GM18499 (cell line): Measurements from ENCODE around the gene FGD6.
"Not testable (repeated sequence)": the region's sequence is repeated elsewhere in the genome, so short reads cannot be mapped to it uniquely, and the experiment has no call there.

Experiments used
- ATAC-seq: cut with Tn5 transposase; IDR thresholded peaks from one replicate; pipeline ENCODE4 v1.9.1; 2021; ENCODE audit warnings: moderate number of reproducible peaks; ENCODE audit not compliant: insufficient read depth, unreplicated experiment

The FGD6 gene

DNA sequence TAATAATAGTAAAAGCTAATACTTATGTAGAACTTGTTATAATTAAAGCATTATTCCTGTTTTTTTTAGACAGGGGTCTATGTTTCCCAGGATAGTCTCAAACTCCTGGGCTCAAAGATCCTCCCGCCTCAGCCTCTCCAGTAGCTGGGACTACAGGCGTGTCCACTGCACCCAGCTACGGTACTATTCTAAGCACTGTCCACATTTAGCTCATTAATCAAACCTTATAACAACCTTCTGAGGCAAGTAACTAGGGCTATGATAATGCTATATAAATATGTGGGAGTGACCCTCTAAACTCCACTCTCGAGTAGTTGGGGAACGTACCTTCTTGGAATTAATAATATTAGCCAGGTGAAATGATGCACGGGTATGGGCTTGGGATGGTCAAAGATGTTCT, 83.2 kb downstream of the FGD6 start:
- no peak for ATAC-seq

DNA sequence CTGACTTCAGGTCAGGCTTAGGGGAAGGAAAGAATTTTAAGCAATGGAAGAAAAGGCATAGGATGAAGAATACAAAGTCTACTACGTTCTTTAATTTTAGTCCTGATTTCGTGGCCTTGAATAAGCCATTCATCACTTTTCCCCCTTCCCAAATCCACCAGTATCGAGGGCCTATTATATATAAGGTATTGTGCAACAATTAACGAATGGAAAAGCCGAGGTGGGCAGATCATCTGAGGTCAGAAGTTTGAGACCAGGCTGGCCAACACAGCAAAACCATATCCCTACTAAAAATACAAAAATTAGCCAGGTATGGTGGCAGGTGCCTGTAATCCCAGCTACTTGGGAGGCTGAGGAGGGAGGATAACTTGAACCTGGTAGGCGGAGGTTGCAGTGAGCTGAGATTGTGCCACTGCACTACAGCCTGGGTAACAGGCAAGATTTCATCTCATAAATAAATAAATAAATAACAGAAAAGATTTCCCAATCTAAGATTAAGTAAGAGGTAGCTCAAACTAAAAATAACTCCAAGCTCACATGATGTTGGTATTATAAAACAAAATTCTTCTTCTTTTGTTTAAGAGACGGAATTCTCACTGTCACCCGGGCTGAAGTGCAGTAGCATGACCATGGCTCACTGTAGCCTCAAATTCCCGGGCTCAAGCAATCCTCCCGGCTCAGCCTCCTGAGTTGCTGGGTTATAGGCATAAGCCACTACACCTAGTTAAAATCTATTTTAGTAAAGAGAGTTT, 85.5 kb downstream of the FGD6 start:
- ATAC-seq, result no peak

DNA sequence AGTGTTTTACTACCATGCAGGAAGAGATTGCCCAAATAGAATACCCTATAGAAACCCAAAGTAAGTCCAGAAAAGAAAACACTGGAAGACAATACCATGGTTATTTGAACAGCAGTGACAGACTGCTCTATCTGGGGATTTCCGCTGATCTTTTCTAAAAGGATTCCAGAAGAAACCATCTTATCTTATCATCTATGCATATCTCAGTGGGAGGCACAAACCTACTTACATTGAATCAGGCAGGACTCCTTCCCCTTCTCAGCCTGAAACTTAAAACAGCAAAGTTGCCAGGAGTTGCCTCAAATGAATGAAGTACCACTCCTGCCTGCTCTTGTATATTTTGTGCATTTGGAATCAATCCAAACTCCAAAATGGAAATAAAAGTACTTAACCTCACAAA, 87.2 kb downstream of the FGD6 start:
- no peak for ATAC-seq

DNA sequence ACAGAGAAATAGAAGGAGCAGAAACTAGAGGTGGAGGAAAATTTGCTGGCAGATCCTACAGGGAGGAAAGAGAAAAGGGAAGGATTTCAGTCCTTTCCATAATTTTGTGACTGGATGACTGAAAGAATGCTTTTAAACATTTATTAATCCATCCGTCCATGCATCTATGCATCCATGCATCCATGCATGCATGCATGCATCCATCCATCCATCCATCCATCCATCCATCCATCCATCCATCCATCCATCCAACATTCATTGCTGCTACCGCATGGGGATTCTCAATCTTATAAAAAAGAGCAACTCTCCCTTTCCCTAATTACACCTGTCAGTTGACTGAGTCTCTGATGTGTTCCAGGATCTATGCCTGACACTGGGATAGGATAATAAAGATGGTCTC, 88.2 kb downstream of the FGD6 start:
- ATAC-seq, result no peak

DNA sequence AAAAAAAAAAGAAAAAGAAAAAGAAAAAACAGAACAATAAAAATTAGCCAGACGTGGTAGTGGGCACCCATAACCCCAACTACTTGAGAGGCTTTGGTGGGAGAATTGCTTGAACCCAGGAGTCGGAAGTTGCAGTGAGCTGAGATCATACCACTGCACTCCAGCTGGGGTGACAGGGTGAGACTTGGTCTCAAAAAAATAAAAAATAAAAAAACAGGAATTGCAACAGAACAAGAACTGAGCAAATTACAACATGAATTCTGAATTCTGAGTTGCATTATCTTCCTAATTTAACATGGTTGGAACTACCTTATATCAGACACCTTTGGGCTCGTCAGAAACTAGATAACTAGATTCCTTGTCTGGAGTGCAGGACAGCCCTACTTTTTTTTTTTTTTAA, 90.5 kb downstream of the FGD6 start:
- ATAC-seq, result no peak

DNA sequence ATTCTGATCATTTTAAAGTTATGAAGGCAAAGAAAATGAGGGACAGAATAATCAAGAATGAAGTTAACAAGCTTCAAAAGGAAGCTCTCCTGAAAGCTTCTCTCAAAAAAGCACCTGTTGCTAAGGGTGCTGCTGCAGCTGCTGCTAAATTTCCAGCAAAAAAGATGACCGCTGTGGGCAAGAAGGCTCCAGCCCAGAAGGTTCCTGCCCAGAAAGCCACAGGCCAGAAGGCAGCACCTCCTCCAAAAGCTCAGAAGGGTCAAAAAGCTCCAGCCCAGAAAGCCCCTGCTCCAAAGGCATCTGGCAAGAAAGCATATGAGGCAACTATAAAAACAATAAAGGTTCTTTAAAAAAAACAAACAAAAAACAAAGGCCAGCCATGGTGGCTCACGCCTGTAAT, 91.2 kb downstream of the FGD6 start:
- ATAC-seq, result no peak

DNA sequence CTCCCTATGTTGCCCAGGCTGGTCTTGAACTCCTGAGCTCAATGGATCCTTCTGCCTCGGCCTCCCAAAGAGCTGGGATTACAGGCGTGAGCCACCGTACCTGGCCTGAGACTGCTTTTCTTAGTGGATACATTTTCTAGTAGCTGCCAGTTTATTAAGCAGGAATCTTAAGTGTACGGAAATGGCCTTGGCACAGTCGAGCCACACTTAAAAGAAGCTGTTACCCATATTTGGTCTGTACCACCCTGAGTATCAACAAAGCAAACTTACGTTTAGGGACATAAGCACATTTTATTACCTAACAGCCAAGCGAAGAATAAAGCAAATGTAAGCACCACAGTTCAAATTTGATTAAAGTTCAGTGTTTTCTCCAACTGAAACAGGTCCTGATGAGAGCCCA, 93.2 kb downstream of the FGD6 start:
- ATAC-seq, result no peak

DNA sequence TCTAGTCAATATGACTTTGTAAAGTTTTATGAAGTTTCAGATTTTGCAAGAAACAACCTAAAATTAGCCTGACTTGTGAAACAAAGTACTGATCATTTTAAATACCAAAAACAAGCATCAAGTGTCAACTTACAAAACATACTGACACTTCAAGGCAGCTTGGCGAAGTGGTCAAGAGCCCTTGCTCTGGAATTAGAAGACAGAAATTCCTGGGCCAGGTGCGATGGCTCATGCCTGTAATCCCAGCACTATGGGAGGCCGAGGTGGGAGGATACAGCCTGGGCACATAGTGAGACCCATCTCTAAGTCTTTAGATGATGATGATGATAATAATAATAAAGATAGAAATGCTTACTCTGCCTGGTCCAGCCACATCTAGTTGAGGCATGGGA, 98.5 kb downstream of the FGD6 start:
- ATAC-seq, result no peak

DNA sequence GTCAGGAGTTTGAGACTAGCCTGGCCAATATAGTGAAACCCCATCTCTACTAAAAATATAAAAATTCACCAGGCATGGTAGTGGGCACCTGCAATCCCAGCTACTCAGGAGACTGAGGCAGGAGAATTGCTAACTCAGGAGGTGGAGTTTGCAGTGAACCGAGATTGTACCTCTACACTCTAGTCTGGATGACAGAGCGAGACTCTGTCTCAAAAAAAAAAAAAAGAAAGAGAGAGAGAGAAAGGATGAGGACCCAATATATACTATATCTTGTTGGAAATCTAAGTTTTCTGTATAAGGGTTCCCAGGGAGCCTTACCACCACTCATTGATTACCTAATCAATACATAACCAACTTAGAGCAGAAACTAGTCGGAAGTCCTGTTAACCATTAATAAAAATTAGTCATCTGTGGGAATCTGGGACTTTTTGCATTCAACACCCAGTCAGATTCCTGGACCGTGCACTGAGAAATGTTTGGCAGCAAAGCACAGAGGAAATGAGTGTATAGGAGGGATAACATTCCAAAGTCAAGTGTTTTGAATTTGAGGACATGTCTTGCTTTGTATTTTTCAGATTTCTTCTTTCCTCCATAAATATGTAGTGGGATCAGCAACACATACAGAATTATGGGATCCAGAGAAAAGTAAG, 99.0 kb downstream of the FGD6 start:
- ATAC-seq, result no peak

DNA sequence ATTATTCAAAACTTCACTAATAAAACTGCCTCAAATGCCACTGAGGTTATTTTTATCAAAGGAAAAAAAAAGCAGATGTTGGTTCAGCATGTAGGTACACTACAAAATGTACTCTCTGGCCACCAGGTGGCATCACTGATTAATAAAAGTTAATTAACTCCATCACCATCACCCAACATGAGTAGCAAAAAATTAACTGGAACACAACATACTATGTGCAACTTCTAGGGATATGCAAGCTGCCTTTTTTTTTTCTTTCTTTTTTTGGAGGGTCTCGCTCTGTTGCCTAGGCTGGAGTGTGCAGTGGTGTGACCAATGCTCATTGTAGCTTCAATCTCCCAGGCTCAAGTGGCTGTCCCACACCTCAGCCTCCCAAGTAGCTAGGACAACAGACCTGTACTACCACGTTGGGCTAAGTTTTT, 100.1 kb downstream of the FGD6 start:
- peak; percentile 56 for ATAC-seq

DNA sequence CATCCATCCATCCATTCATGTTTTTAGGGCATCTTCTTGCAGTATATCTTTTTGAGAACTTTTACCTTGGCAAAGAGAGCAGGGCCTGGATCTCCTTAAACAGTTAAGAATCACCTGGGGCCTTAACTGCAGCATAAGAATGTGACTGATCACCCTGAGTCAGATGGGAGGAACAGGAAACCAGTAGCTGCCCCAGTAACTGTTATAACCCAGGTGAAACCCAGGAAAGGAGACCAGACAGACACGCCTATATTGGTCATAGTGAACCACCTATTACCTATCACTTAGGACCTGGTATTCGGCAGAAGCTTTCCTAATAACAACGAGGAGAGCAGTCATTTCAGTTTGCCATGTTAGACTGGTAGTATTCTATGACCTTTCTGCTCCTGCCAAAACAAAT, 100.5 kb downstream of the FGD6 start:
- peak; percentile 30 for ATAC-seq

DNA sequence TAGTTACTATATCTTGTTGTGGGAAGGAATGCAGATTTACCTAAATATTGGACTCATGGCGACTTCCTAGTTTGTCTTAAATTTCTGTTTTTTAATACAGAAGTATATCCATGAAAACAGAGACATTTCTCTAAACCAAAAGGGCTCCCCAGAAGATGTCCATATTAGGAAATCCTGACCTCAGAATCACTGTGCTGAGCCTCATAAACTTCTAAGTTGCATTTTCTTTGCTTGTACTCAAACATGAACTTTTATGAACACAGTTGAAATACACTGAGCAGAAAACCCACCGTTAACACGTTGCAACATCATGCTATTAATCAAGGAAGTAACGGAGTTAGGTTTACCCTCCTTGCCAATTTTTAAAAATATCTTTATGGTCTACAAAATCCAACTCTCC, 100.9 kb downstream of the FGD6 start:
- no peak for ATAC-seq

DNA sequence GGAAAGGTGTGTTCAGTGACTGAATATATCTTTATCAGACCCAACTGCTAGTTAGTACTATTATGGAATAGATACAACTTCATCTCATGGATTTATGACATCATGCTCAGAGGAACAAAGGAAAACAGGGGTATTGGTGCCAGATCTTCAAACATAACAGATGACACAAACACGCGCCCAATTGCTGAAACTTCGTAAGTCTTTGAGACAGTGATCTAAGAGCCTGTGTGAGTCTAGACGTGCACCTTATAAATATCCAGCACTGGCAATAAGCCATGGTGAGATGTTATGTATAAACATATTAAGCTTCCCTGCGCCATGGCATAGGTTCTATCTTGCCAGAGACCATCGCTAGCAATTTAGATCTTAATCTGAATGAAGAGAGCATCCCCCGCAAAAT, 101.6 kb downstream of the FGD6 start:
- ATAC-seq, result no peak

DNA sequence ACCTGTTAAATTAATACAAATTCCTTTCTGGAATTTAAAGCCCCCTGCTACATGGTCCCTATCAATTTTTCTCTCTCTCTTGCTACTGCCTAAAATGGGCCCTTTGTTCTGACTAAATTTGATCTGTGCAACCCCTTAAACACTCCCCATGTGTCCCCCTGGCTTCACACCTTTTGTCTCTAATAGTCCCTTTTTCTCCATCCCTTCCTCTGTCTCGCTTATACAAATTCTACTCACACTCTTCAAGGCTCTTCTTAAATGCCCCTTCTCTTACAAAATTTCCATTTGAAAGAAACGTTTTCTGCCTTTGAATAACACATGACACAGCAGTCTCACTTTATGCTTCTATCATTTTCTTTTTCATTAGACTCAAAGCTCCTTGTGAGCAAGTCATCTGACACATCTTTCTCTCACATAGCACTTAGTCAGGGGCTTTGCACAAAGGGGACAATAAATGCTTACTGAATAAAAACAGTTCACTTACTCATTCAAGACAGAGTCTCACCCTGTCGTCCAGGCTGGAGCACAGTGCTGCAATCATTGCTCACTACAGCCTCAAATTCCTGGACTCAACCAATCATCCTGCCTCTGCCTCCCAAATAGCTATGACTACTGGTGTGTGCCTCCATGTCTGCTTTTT, 102.4 kb downstream of the FGD6 start:
- no peak for ATAC-seq

DNA sequence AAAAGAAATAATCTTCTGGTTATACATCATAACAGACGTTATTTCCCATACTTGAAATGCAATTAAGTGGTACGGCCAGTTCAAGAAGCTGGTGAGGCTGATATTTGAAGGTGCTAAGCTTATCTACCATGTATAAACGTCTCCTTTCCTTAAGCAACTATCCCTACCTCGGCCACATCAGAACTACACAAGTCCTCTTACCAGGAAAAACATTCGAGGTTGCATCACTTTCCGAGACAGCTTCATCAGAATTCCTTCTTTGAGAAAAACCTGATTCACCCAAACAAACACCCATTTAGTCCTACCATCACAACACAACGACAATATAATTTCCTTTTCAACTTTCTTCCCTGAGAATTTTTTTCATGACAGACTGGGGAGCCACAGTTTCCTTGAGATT, 109.9 kb downstream of the FGD6 start:
- no peak for ATAC-seq

DNA sequence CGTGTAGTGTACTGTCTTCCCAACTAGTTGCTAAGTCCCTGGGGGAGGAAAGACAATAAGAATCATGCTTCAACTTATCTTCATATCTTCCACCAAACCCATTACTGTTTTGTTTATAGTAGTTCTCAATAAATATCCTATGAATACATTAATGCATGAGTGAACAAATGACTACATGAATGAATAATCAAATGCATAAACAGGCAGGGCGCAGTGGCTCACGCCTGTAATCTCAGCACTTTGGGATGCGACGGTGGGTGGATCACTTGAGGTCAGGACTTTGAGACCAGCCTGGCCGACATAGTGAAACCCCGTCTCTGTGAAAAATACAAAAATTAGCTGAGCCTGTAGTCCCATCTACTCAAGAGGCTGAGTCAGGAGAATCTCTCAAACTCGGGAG, 111.7 kb downstream of the FGD6 start:
- ATAC-seq, result no peak

DNA sequence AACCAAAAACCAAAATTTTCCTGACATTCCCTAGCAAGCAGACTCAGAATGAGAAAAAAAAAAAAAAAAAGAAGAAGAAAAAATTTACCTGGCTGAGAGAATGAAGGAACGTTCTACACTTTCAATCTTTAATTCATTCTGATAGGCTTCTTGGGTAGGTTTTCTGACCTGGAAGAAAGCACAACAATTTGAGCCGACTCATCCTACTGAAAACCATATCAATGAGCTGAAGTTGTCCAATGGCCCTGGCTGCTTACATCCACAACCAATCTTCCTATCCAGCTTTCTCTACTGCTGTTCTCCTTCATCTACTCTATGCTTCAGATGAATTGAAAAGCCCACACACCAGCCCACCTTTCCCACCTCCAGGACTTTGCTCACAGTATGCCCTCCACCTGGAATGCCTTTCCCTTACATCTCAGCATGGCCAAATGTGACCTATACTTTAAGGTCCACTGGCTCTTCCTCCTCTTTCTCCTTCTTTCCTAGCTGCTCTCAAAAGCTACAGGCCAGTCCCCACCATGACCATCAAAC, 112.3 kb downstream of the FGD6 start:
- ATAC-seq, result no peak

DNA sequence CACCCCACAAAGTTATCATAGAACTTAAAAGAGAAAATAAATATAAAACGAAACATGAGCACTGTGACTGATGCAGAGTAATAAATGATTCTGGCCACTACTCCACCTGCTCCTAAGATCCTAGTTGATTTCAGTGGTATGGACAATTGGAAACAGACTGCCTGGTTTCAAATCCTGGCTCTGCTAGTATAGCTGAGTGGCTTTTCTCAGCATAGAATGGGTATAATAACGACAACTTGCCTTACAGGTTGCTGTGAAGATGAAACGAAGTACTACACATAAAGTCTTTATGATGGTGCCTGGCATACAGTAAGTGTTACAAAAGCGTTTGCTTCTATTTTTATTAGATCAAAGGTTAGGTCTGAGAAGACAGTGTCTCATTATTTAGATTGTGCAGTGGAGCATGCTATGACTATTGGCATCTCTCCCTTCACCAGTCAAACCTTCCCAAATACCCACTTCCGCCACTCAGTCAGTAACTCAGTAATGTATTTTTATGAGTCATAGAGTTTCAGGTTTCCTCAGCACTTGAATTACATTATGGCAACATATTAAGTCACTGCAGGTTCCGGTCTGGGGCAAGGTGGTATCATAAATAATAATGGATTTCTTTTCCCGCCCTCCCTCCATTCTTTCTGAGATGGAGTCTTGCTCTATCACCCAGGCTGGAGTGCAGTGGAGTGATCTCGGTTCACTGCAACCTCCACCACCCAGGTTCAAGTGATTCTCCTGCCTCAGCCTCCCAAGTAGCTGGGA, 114.2 kb downstream of the FGD6 start:
- ATAC-seq, result peak; percentile 84

DNA sequence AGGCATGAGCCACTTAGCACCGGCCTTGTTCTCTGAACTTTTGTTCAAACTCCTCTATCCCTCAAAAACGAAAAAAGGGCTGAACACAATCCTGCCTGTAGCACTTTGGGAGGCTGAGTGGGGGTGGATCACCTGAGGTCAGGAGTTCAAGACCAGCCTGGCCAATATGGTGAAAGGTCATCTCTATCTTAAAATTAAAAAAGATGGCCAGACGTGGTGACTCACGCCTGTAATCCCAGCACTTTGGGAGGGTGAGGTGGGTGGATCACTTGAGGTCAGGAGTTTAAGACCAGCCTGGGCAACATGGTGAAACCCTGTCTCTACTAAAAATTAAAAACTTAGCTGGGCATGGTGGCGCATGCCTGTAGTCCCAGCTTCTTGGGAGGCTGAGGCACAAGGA, 115.3 kb downstream of the FGD6 start:
- not testable (repeated sequence) for ATAC-seq

DNA sequence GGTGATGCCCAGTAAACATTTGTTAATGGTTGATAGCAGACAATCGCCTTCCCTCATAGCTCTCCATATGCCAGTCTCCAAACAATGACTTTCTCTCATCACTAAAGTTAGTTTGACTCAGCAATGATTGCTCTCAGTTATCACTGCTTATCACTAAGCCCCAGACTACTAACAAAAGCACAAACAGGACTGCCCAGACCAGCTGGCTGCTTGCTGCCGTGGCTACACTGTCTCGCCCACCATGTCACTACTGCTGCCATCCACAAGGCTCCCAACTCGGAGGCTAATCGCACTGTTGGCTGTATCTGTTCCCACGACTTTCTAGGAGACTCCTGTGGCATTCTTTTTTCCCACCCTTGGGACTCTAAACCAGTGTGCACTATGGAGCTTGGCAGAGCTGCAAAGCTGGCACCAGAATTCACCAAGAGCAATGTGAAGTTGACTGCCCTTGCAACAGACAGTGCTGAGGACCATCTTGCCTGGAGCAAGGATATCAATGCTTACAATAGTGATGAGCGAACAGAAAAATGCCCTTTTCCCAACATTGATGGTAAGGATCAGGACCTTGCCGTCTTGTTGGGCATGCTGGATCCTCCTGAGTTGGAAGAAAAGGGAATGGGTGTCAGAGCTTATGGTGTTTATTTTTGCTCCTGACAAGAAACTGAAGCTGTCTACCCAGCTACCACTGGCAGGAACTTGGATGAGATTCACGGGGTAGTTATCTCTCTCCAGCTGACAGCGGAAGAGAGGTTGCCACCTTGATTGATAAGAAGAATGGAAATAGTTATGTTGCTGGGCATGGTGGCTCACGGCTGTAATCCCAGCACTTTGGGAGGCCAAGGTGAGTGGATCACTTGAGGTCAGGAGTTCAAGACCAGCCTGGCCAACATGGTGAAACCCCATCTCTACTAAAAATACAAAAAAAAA, 116.7 kb downstream of the FGD6 start:
- no peak for ATAC-seq
